ENCODE results near the gene MAP4K5.

DNA sequence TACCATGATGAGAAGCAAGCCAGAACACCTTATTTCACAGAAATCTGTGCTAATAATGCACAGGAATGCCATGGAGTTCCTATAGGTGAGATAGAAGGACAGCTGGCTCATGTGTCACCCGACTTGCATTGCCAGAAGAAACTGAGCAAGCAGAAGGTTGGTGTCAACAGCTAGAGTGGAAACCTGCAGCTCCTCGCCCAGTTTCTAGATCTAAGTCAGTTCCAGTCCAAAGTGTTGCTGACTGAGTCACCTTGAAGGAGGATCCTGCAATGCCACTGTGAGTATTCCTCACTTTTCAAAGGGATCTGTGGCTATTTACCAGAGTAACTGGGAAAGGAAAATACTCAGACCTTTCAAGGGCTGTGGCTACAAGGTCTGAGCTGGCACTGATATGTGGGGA is 152.8 kb downstream of the MAP4K5 start:
- TF ChIP-seq, protein P1, sequence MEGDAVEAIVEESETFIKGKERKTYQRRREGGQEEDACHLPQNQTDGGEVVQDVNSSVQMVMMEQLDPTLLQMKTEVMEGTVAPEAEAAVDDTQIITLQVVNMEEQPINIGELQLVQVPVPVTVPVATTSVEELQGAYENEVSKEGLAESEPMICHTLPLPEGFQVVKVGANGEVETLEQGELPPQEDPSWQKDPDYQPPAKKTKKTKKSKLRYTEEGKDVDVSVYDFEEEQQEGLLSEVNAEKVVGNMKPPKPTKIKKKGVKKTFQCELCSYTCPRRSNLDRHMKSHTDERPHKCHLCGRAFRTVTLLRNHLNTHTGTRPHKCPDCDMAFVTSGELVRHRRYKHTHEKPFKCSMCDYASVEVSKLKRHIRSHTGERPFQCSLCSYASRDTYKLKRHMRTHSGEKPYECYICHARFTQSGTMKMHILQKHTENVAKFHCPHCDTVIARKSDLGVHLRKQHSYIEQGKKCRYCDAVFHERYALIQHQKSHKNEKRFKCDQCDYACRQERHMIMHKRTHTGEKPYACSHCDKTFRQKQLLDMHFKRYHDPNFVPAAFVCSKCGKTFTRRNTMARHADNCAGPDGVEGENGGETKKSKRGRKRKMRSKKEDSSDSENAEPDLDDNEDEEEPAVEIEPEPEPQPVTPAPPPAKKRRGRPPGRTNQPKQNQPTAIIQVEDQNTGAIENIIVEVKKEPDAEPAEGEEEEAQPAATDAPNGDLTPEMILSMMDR (IDR thresholded peaks at IDR 0.05): no peak
- no peak for TF ChIP-seq EP300 (IDR thresholded peaks at IDR 0.05)
